HepG2 (cell line): ENCODE measurements around the gene KTN1. TPM values are rescaled to one million over a fixed set of nuclear protein-coding genes. Genes with fewer than 3 reads are reported as not detected.

ENCODE experiments used
- HNRNPK ChIP-seq: fragments of 200-400 bp; formaldehyde crosslinking; IDR thresholded peaks from 2 replicates; pipeline ENCODE4 v1.6.1; 2018; ENCODE audit warnings: low read length, low read depth, moderate library complexity, mild to moderate bottlenecking; ENCODE audit not compliant: poor library complexity, severe bottlenecking
- KAT7 ChIP-seq: IDR thresholded peaks from 2 replicates; pipeline ENCODE4 v1.6.1; 2018; ENCODE audit warnings: borderline replicate concordance, missing compliant biosample characterization
- NAIF1 ChIP-seq: sonication (generic); formaldehyde crosslinking; IDR thresholded peaks from 2 replicates; pipeline ENCODE4 v1.5.0; 2020; ENCODE audit warnings: mild to moderate bottlenecking, missing genetic modification reagents, borderline replicate concordance
- SMAD9 ChIP-seq: sonication (generic); formaldehyde crosslinking; IDR thresholded peaks from 2 replicates; pipeline ENCODE4 v1.5.1; 2020; ENCODE audit warnings: mild to moderate bottlenecking, missing genetic modification reagents
- TBP ChIP-seq: sonication (generic); formaldehyde crosslinking; IDR thresholded peaks from 2 replicates; pipeline ENCODE4 v1.5.0; 2020; ENCODE audit warnings: missing genetic modification reagents
- TBX2 ChIP-seq: sonication (generic); formaldehyde crosslinking; IDR thresholded peaks from 2 replicates; pipeline ENCODE4 v1.5.0; 2020; ENCODE audit warnings: missing genetic modification reagents, mild to moderate bottlenecking, borderline replicate concordance
- TCF7 ChIP-seq: sonication (generic); IDR thresholded peaks from 2 replicates; pipeline ENCODE4 v1.6.1; 2016; ENCODE audit warnings: antibody characterized with exemption, low read depth
- TFDP1 ChIP-seq: IDR thresholded peaks from 2 replicates; pipeline ENCODE4 v1.6.1; 2016; ENCODE audit warnings: missing compliant biosample characterization, missing genetic modification reagents, borderline replicate concordance
- ZBTB38 ChIP-seq: sonication (generic); formaldehyde crosslinking; IDR thresholded peaks from 2 replicates; pipeline ENCODE4 v1.5.1; 2020; ENCODE audit warnings: mild to moderate bottlenecking, missing genetic modification reagents
- ZBTB7B ChIP-seq: sonication (generic); formaldehyde crosslinking; IDR thresholded peaks from 2 replicates; pipeline ENCODE4 v1.4.0; 2020; ENCODE audit warnings: missing genetic modification reagents
- ZBTB8A ChIP-seq: sonication (generic); formaldehyde crosslinking; IDR thresholded peaks from 2 replicates; pipeline ENCODE4 v1.4.0; 2020; ENCODE audit warnings: mild to moderate bottlenecking, low read depth, missing genetic modification reagents, borderline replicate concordance
- ZNF205 ChIP-seq: IDR thresholded peaks from 2 replicates; pipeline ENCODE4 v1.6.1; 2018; ENCODE audit warnings: missing biosample characterization, missing genetic modification reagents
- ZNF230 ChIP-seq: sonication (generic); formaldehyde crosslinking; IDR thresholded peaks from 2 replicates; pipeline ENCODE4 v1.4.0; 2020; ENCODE audit warnings: mild to moderate bottlenecking, missing genetic modification reagents
- ZNF263 ChIP-seq: sonication (generic); formaldehyde crosslinking; IDR thresholded peaks from 2 replicates; pipeline ENCODE4 v1.4.0; 2020; ENCODE audit warnings: missing genetic modification reagents
- ZNF276 ChIP-seq: sonication (generic); formaldehyde crosslinking; IDR thresholded peaks from 2 replicates; pipeline ENCODE4 v1.4.0; 2020; ENCODE audit warnings: mild to moderate bottlenecking, low read depth, missing genetic modification reagents
- ZNF281 ChIP-seq: sonication (generic); formaldehyde crosslinking; IDR thresholded peaks from 2 replicates; pipeline ENCODE4 v1.4.0; 2020; ENCODE audit warnings: missing genetic modification reagents, borderline replicate concordance
- ZNF556 ChIP-seq: sonication (generic); formaldehyde crosslinking; IDR thresholded peaks from 2 replicates; pipeline ENCODE4 v1.4.0; 2020; ENCODE audit warnings: mild to moderate bottlenecking, missing genetic modification reagents, borderline replicate concordance
- ZNF580 ChIP-seq: IDR thresholded peaks from 2 replicates; pipeline ENCODE4 v1.6.1; 2016; ENCODE audit warnings: low read depth, borderline replicate concordance
- ZNF678 ChIP-seq: sonication (generic); formaldehyde crosslinking; IDR thresholded peaks from 2 replicates; pipeline ENCODE4 v1.4.0; 2020; ENCODE audit warnings: mild to moderate bottlenecking, missing genetic modification reagents
- ZNF703 ChIP-seq: sonication (generic); formaldehyde crosslinking; IDR thresholded peaks from 2 replicates; pipeline ENCODE4 v1.5.1; 2020; ENCODE audit warnings: missing genetic modification reagents, mild to moderate bottlenecking, moderate library complexity, borderline replicate concordance
- ZNF775 ChIP-seq: sonication (generic); formaldehyde crosslinking; IDR thresholded peaks from 2 replicates; pipeline ENCODE4 v1.4.0; 2020; ENCODE audit warnings: missing genetic modification reagents, mild to moderate bottlenecking, moderate library complexity, borderline replicate concordance
- polyA plus RNA-seq, 8 experiments: library from polyadenylated mRNA; depleted of rRNA in 3 of 8; stranded (reverse) in 7 of 8; unstranded in 1 of 8; fragments of >200 nt; fragmentation: Illumina TruSeq in 4 of 8; extraction: Trizol in 4 of 8; gene quantifications; 2 replicates each; pipeline versions ENCODE4 v1.2.1 to v1.2.3, GENCODE V29; 2011 to 2016; ENCODE audit warnings: low read depth in 4 of 8, missing spikeins in 1 of 8, mixed read lengths in 1 of 8; ENCODE audit not compliant: insufficient read depth in 1 of 8
- total RNA-seq, 5 experiments: library from RNA; depleted of rRNA; stranded (reverse); fragments of >200 nt; fragmentation: Illumina TruSeq; extraction: Trizol; gene quantifications; 2 replicates each; pipeline ENCODE4 v1.2.3, GENCODE V29; 2016; ENCODE audit warnings: low read depth in 1 of 5
- TF ChIP-seq, protein P1 (sequence below): sonication (generic); formaldehyde crosslinking; IDR thresholded peaks from 2 replicates; pipeline ENCODE4 v1.5.0; 2020; ENCODE audit warnings: missing genetic modification reagents

KTN1 gene
- total and polyA plus RNA-seq, 2 of the 13 experiments (the other 11 are each of a cell fraction or from before 2014, with no cell fraction given), result 60.6 to 169 TPM

GRCh38 chr14:55599250-55599879 lies 19.4 kb downstream of the KTN1 start (continued):
- TF ChIP-seq ZNF281 (CRISPR knock-in tag) (no peak), ZNF678 (CRISPR knock-in tag) (no peak), SMAD9 (CRISPR knock-in tag) (no peak), ZNF556 (CRISPR knock-in tag) (peak; percentile 45; the same call in 1 of the 2 replicates), ZNF230 (CRISPR knock-in tag) (no peak), KAT7 (CRISPR knock-in tag) (peak; percentile 76; the same call in 1 of the 2 replicates), NAIF1 (peak; percentile 39; the same call in 1 of the 2 replicates), ZNF263 (CRISPR knock-in tag) (no peak), TBX2 (CRISPR knock-in tag) (peak; percentile 87), ZNF205 (CRISPR knock-in tag) (no peak; the same call in 1 of the 2 replicates), ZBTB7B (CRISPR knock-in tag) (peak; percentile 71), ZNF276 (CRISPR knock-in tag) (peak; percentile 92), ZBTB8A (CRISPR knock-in tag) (no peak), ZNF775 (no peak), ZNF703 (CRISPR knock-in tag) (no peak), HNRNPK (no peak), TBP (CRISPR knock-in tag) (no peak), ZBTB38 (CRISPR knock-in tag) (peak; percentile 78), ZNF580 (CRISPR knock-in tag) (peak; percentile 54; the same call in 1 of the 2 replicates), TCF7 (peak; percentile 69), TFDP1 (CRISPR knock-in tag) (no peak)
- TF ChIP-seq, protein P1, sequence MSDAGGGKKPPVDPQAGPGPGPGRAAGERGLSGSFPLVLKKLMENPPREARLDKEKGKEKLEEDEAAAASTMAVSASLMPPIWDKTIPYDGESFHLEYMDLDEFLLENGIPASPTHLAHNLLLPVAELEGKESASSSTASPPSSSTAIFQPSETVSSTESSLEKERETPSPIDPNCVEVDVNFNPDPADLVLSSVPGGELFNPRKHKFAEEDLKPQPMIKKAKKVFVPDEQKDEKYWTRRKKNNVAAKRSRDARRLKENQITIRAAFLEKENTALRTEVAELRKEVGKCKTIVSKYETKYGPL (CRISPR knock-in tag), result no peak
